Measurements from ENCODE around the gene LPCAT2. TPM values are rescaled to one million over a fixed set of nuclear protein-coding genes. Genes with fewer than 3 reads are reported as not detected.

The LPCAT2 gene
- total RNA-seq, 4 donors from 2014 or later = 16.9 to 36.9 (median 25.4) TPM

DNA sequence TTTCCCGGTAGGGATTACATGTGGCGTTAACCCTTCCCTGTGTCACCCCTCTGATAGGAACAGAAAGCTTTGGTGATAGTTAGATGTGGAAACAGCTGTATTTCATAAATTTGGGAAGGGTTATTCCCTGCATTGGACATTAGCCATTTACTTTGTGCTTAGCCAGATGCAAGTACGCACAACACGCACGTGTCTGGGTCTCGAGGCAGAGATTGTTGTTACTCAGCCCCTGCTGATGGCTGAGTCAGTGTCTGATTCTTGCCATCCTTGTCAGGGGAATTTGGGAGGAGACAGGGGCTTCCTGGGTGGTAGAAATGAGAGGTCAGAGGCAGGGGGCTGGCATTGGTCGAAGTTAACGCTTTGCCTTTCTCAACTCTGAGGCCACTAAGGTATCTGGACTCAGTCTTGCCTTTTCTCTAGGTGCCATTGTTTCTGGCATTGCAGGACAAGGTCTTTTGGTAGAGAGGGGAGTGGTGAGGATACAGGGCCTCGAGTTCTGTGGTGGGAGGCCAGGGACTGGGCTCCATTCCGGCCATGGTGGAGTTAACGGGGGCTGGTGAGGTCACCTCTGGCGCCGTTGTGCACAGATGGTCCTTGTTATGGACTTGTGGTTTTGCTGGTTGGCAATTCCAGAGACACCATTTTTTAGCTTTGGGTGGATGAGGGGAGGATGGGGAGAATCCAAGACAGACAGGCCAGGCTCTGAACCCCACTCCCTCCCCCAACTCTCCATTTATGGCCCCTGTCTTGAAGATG is 21.6 kb upstream of the LPCAT2 start:
- no peak overlapping the region for H3K4me3 ChIP-seq (ENCODE audit: low read depth, poor library complexity, severe bottlenecking)
- intact Hi-C loops (cut with DNase I; ENCODE audit: low total_unique reads) = no loop called here
- TF ChIP-seq POLR2A (IDR thresholded peaks at IDR 0.05) = no peak
- TF ChIP-seq, protein P1, sequence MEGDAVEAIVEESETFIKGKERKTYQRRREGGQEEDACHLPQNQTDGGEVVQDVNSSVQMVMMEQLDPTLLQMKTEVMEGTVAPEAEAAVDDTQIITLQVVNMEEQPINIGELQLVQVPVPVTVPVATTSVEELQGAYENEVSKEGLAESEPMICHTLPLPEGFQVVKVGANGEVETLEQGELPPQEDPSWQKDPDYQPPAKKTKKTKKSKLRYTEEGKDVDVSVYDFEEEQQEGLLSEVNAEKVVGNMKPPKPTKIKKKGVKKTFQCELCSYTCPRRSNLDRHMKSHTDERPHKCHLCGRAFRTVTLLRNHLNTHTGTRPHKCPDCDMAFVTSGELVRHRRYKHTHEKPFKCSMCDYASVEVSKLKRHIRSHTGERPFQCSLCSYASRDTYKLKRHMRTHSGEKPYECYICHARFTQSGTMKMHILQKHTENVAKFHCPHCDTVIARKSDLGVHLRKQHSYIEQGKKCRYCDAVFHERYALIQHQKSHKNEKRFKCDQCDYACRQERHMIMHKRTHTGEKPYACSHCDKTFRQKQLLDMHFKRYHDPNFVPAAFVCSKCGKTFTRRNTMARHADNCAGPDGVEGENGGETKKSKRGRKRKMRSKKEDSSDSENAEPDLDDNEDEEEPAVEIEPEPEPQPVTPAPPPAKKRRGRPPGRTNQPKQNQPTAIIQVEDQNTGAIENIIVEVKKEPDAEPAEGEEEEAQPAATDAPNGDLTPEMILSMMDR (IDR thresholded peaks at IDR 0.05) = no peak
- WGBS, 2 donors = 67 to 74% methylated on average over 13 of the region's 13 CpGs
- peak; percentile 83 to 94 for DNase-seq (ENCODE audit: low spot score in 2 of 2)

DNA sequence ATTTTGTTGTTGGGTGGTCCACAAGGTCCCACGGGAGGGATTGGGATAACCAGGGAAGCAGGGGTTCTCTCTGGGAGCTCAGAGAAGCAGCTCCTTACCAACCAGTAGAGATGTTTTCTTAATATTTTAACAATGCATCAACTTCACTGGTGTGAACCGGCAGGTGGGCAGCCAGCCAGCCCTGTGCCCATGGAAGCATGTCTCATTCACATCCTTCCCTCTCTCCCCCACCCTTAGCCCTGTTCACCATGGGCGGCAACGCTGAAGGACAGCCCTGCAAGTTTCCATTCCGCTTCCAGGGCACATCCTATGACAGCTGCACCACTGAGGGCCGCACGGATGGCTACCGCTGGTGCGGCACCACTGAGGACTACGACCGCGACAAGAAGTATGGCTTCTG is 20.6 kb upstream of the LPCAT2 start:
- DNase-seq (ENCODE audit: low spot score in 2 of 2) = peak in 1 of 2 donors; percentile 81
- intact Hi-C loops (cut with DNase I; ENCODE audit: low total_unique reads) = no loop called here
- TF ChIP-seq, protein P1 (IDR thresholded peaks at IDR 0.05) = no peak
- TF ChIP-seq POLR2A (IDR thresholded peaks at IDR 0.05) = no peak
- 84 to 85% methylated on average over 12 of the region's 12 CpGs for WGBS, 2 donors
- H3K4me3 ChIP-seq (ENCODE audit: low read depth, poor library complexity, severe bottlenecking) = no peak overlapping the region

- no peak for TF ChIP-seq POLR2A (IDR thresholded peaks at IDR 0.05)
- TF ChIP-seq, protein P1 (IDR thresholded peaks at IDR 0.05) = no peak
- intact Hi-C loops (cut with DNase I; ENCODE audit: low total_unique reads) = no loop called here
- DNase-seq (ENCODE audit: low spot score in 2 of 2) = peak in 1 of 2 donors; percentile 73
- 93% methylated on average over 14 of the region's 14 CpGs for WGBS, 2 donors
- H3K4me3 ChIP-seq (ENCODE audit: low read depth, poor library complexity, severe bottlenecking) = no peak overlapping the region
Measured at GRCh38 chr16:55489119-55489955, 19.5 kb upstream of the LPCAT2 start.

GRCh38 chr16:55489956-55490265 is 19.0 kb upstream of the LPCAT2 start:
- 100% methylated on average over 2 of the region's 2 CpGs for WGBS, 2 donors

DNA sequence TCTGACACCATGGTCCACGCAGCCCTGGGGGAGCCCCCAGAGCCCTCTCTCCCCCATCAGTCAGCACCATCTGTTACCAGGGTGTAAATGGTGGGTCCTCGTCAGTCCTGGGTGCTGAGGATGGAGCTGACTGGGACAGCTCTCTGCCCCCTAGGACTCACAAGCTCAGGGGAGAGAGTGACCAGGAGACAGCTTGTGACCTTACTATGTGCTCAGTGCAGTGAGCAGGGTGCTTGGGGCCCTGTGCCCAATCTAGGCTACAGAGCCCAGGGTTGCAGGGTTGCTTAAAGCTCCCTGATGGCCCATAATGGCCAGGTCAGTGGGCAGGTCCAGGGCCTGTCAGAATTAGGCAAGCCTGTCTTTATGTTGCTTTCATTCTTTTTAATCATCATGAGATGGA is 18.6 kb upstream of the LPCAT2 start:
- 95 to 97% methylated on average over 2 of the region's 2 CpGs for WGBS, 2 donors

More at GRCh38 chr16:55489956-55490265, 19.0 kb upstream of the LPCAT2 start:
- peak in 1 of 2 donors; percentile 72 for DNase-seq (ENCODE audit: low spot score in 2 of 2)
- intact Hi-C loops (cut with DNase I; ENCODE audit: low total_unique reads) = no loop called here
- no peak overlapping the region for H3K4me3 ChIP-seq (ENCODE audit: low read depth, poor library complexity, severe bottlenecking)
- no peak for TF ChIP-seq POLR2A (IDR thresholded peaks at IDR 0.05)

DNA sequence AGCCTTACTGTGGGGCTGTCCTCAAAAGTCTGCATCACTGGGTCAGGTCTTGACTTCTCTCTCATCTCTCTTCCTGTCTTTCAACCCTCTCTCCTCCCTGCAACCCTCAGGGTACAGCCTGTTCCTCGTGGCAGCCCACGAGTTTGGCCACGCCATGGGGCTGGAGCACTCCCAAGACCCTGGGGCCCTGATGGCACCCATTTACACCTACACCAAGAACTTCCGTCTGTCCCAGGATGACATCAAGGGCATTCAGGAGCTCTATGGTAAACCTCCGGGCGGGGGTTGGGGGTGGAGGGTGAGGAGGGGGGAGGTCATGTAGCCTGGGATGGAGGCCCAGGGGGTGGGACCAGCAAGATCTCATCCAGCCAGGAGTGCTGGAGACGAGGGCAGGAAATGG is 17.2 kb upstream of the LPCAT2 start:
- TF ChIP-seq, protein P1 (IDR thresholded peaks at IDR 0.05) = no peak
- no peak for TF ChIP-seq POLR2A (IDR thresholded peaks at IDR 0.05)
- 37 to 55% methylated on average over 7 of the region's 7 CpGs for WGBS, 2 donors
- no peak overlapping the region for H3K4me3 ChIP-seq (ENCODE audit: low read depth, poor library complexity, severe bottlenecking)
- intact Hi-C loops (cut with DNase I; ENCODE audit: low total_unique reads) = no loop called here
- DNase-seq (ENCODE audit: low spot score in 2 of 2) = peak; percentile 24 to 86

More for the DNA sequence above, 18.6 kb upstream of the LPCAT2 start:
- H3K4me3 ChIP-seq (ENCODE audit: low read depth, poor library complexity, severe bottlenecking) = no peak overlapping the region
- peak in 1 of 2 donors; percentile 54 for DNase-seq (ENCODE audit: low spot score in 2 of 2)
- intact Hi-C loops (cut with DNase I; ENCODE audit: low total_unique reads) = no loop called here
- no peak for TF ChIP-seq POLR2A (IDR thresholded peaks at IDR 0.05)
